Esophagus muscularis mucosa (tissue), 4 donors: ENCODE data around the gene IGFBP2. TPM values are rescaled to one million over a fixed set of nuclear protein-coding genes. Genes with fewer than 3 reads are reported as not detected.

ENCODE experiments used
- DNase-seq: peaks from one replicate; pipeline ENCODE4 v3.0.0-alpha.2; 2017; ENCODE audit errors: extremely low spot score
- H3K27ac ChIP-seq, 4 donors: fragments of 200-600 bp; sonication (generic); replicated peaks in 1 of 4; 1 replicate in 3 of 4; 2 replicates in 1 of 4; pipeline ENCODE4 v1.5.1; 2016 to 2019; ENCODE audit warnings: mild to moderate bottlenecking in 1 of 4
- H3K27me3 ChIP-seq, 4 donors: fragments of 200-600 bp; sonication (generic); one replicate each; pipeline versions ENCODE4 v1.5.1 to v1.6.0; 2016 to 2019
- H3K36me3 ChIP-seq, 4 donors: fragments of 200-600 bp; sonication (generic); one replicate each; pipeline ENCODE4 v1.5.1; 2016 to 2019
- H3K4me1 ChIP-seq, 4 donors: fragments of 200-600 bp; sonication (generic); one replicate each; pipeline ENCODE4 v1.5.1; 2016 to 2019
- H3K4me3 ChIP-seq, 4 donors: fragments of 200-600 bp; sonication (generic); 1 replicate in 2 of 4; 2 replicates in 2 of 4; pipeline ENCODE4 v1.5.1; 2016 to 2019; ENCODE audit warnings: mild to moderate bottlenecking in 4 of 4, moderate library complexity in 1 of 4
- H3K9me3 ChIP-seq, 4 donors: fragments of 200-600 bp; sonication (generic); 1 replicate in 3 of 4; 2 replicates in 1 of 4; pipeline ENCODE4 v1.5.1; 2016 to 2019
- CTCF ChIP-seq, 3 experiments: fragments of 200-600 bp in 2 of 3; fragments of 450-650 bp in 1 of 3; sonication (generic) in 2 of 3; IDR thresholded peaks; one replicate each; pipeline ENCODE4 v1.5.1; 2017 to 2019; ENCODE audit warnings: antibody characterized with exemption in 3 of 3, mild to moderate bottlenecking in 2 of 3, moderate library complexity in 1 of 3
- EP300 ChIP-seq: sonication (generic); formaldehyde crosslinking; IDR thresholded peaks from one replicate; pipeline ENCODE4 v1.6.1; 2017; ENCODE audit warnings: antibody characterized with exemption
- POLR2A ChIP-seq: fragments of 450-650 bp; IDR thresholded peaks from one replicate; pipeline ENCODE4 v1.6.1; 2017; ENCODE audit warnings: antibody characterized with exemption, moderate library complexity, mild to moderate bottlenecking, low read depth
- POLR2AphosphoS5 ChIP-seq, 2 donors: sonication (generic); formaldehyde crosslinking; IDR thresholded peaks; one replicate each; pipeline ENCODE4 v1.6.1; 2017; ENCODE audit warnings: antibody characterized with exemption in 2 of 2
- WGBS: methylation state at CpG from one replicate; pipeline ENCODE4 v1.1.5; 2018; 5-methylcytosine and 5-hydroxymethylcytosine counted together
- intact Hi-C: fragments of 100-400 bp; cut with DNase I; formaldehyde crosslinking; loops from one replicate; pipeline ENCODE4 v1.15.1; 2023
- total RNA-seq, 4 donors: library from RNA; depleted of rRNA; stranded (reverse); fragments of >200 nt; gene quantifications; one replicate each; pipeline versions ENCODE4 v1.1.0 to v1.2.1, GENCODE V29; 2016

Gene IGFBP2
- total RNA-seq, 4 donors from 2014 or later, result 188 to 446 (median 280) TPM

GRCh38 chr2:216692636-216693413 lies 59.6 kb downstream of the IGFBP2 start:
- DNase-seq, result peak; percentile 97
- Histone ChIP-seq H3K4me1 (peaks cover 54 to 98% (median 92%) of the 10 kb centered on the region in 4 donors), H3K27ac (peak overlapping the region; percentile 84 to 94 (median 88)), H3K27me3 (peaks cover 0 to 12% (median 0%) of the 10 kb centered on the region in 4 donors), H3K9me3 (peaks cover 0 to 3% (median 0%) of the 10 kb centered on the region in 4 donors), H3K36me3 (peaks cover 0 to 7% (median 0%) of the 10 kb centered on the region in 4 donors), H3K4me3 (peak overlapping the region; percentile 70 to 77 (median 74))
- intact Hi-C loops, result loop anchor here (5.0 to 10.0 kb wide), 4 partner anchors 562 to 1019 kb away; no protein-coding TSS in a partner anchor
- TF ChIP-seq CTCF (IDR thresholded peaks at IDR 0.05), result no peak
- peak; percentile 57 to 68 for TF ChIP-seq POLR2AphosphoS5 (IDR thresholded peaks at IDR 0.05)
- WGBS, result 1% methylated on average over 26 of the region's 28 CpGs

- no peak for TF ChIP-seq POLR2AphosphoS5 (IDR thresholded peaks at IDR 0.05)
- TF ChIP-seq CTCF (IDR thresholded peaks at IDR 0.05), result no peak
- no peak for TF ChIP-seq POLR2A
- TF ChIP-seq EP300, result no peak
- DNase-seq, result no peak
- WGBS, result 4% methylated on average over 15 of the region's 15 CpGs
- H3K4me1 ChIP-seq, result peaks cover 54 to 98% (median 92%) of the 10 kb centered on the region in 4 donors
- peaks cover 0 to 7% (median 0%) of the 10 kb centered on the region in 4 donors for H3K36me3 ChIP-seq
- peaks cover 0 to 3% (median 0%) of the 10 kb centered on the region in 4 donors for H3K9me3 ChIP-seq
- peak overlapping the region; percentile 70 to 77 (median 74) for H3K4me3 ChIP-seq
- peak overlapping the region; percentile 84 to 94 (median 88) for H3K27ac ChIP-seq
- intact Hi-C loops, result loop anchor here (5.0 to 10.0 kb wide), 4 partner anchors 561 to 1019 kb away; no protein-coding TSS in a partner anchor
- peaks cover 0 to 12% (median 0%) of the 10 kb centered on the region in 4 donors for H3K27me3 ChIP-seq
Measured at GRCh38 chr2:216693414-216694080, 60.3 kb downstream of the IGFBP2 start.

- DNase-seq, result no peak
- Histone ChIP-seq H3K9me3 (peaks cover 0 to 3% (median 0%) of the 10 kb centered on the region in 4 donors), H3K27me3 (peaks cover 0 to 12% (median 0%) of the 10 kb centered on the region in 4 donors), H3K27ac (peak overlapping the region; percentile 84 to 94 (median 88)), H3K36me3 (peaks cover 0 to 5% (median 0%) of the 10 kb centered on the region in 4 donors), H3K4me1 (peaks cover 49 to 98% (median 92%) of the 10 kb centered on the region in 4 donors), H3K4me3 (peak overlapping the region; percentile 70 to 77 (median 74))
- intact Hi-C loops, result loop anchor here (5.0 to 10.0 kb wide), 4 partner anchors 561 to 1018 kb away; no protein-coding TSS in a partner anchor
- 1% methylated on average over 27 of the region's 59 CpGs for WGBS
- TF ChIP-seq POLR2A, result no peak
- peak; percentile 67 to 81 for TF ChIP-seq POLR2AphosphoS5 (IDR thresholded peaks at IDR 0.05)
Measured at GRCh38 chr2:216694082-216694825, 61.0 kb downstream of the IGFBP2 start.

GRCh38 chr2:216694826-216695217 lies 61.6 kb downstream of the IGFBP2 start:
- Histone ChIP-seq H3K27me3 (peaks cover 0 to 12% (median 0%) of the 10 kb centered on the region in 4 donors), H3K27ac (peak overlapping the region; percentile 84 to 94 (median 88)), H3K36me3 (no peaks in the 10 kb centered on the region), H3K4me3 (peak overlapping the region; percentile 70 to 77 (median 74)), H3K4me1 (peaks cover 45 to 98% (median 92%) of the 10 kb centered on the region in 4 donors), H3K9me3 (peaks cover 0 to 3% (median 0%) of the 10 kb centered on the region in 4 donors)
- DNase-seq, result no peak
- TF ChIP-seq CTCF (IDR thresholded peaks at IDR 0.05) (no peak), EP300 (no peak), POLR2AphosphoS5 (IDR thresholded peaks at IDR 0.05) (no peak), POLR2A (no peak)
- intact Hi-C loops, result loop anchor here (5.0 to 10.0 kb wide), 5 partner anchors 467 to 1017 kb away; no protein-coding TSS in a partner anchor
- 5% methylated on average over 10 of the region's 10 CpGs for WGBS
